Cerebellar nuclear complex (tissue), 1 donor: ENCODE measurements around the gene CLEC3B.

Experiments
- DNase-seq, 2 experiments: peaks; one replicate each; lab custom pipeline; 2025; lab: John Stamatoyannopoulos, UW

The CLEC3B gene

DNA sequence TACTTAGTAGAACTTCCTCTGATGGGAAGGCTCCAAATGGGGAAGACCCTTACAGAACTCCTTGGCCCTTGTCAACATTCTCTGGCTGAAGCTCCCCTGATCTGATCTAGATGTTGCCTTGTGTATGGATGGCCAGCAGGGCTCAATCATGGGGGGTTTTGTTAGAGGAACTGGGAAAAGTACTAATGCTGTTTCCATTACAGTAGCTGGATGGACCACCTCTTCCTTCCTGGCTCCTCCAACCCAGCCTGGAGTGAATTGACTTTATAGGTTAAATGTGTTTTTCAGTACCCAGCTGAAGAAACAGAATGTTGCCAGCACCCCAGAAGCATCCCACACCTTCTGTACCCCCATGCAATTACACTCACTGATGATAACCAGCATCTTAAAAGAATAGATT is 22.7 kb upstream of the CLEC3B start:
- DNase-seq = no peak

DNA sequence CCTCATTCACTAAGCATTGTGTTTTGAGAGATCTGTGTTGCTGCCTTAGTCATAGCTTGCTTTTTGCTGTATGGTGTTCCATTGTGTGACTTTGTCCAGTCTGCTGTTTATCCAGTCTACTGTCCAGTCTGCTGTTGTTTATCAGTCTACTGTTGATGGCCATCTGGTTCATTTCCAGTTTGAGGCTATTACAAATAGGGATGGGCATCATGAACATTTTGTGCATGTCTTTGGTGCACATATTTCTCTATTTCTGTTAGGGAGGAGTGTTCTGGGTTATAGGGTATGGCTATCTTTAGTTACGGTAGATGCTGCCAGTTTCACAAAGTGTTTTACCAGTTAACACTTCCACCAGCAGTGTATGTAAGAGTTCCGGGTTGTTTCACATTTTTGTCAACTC is 22.2 kb upstream of the CLEC3B start:
- DNase-seq = no peak

DNA sequence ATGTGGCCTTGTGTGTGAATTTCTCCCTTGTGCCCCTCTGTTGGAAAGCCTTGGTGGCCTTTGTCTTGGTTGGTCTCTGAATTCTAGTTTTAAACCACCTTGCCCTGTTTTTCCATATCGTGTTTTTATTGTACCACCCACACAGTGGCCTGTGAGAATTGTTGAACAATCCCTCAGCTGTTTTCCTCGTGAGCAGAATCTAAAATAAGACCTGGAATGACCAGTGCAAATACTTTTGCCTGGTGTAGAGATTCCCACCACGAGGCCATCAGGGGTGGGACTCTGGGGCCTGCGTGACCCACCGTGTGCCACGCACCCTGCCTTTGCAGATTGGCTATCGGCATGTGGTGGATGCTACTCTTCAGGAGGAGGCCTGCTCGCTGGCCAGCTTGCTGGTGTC is 19.0 kb upstream of the CLEC3B start:
- DNase-seq = no peak

DNA sequence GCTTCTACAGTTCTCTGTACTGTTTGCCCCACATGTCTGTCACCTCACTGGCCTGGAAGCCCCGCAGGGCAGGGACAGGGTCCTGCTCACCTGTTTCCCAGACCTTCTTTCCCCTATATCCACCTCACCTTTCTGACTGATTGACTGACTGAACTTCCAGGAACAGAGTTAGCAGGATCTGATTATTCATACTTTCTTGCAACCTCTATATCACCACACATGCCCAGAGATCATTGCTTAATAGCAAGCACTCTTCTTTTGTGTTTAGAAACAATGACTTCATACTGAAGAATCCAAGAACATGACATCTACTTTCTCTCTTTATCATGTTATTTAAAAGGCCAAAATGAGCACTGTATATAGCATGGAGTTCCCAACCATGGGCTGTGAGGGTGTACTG is 18.0 kb upstream of the CLEC3B start:
- no peak for DNase-seq

DNA sequence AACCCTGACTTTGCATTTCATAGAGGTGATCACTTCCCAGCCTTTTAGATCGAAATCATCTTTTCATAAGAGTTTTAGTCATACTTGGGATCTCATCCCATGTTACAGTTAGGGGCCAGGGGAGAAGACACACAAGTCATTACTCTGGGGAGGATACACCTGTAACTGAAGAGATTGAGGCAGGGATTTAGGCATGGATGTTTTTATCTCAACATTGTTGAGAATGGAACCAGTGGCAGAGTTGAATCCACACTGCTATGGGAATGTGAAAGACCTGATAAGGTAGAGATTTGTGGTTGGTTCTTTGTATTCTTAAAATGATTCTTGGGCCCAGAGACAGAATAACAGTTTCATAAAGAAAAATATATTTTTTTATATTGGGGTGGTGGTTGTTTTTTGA is 16.2 kb upstream of the CLEC3B start:
- DNase-seq = no peak

DNA sequence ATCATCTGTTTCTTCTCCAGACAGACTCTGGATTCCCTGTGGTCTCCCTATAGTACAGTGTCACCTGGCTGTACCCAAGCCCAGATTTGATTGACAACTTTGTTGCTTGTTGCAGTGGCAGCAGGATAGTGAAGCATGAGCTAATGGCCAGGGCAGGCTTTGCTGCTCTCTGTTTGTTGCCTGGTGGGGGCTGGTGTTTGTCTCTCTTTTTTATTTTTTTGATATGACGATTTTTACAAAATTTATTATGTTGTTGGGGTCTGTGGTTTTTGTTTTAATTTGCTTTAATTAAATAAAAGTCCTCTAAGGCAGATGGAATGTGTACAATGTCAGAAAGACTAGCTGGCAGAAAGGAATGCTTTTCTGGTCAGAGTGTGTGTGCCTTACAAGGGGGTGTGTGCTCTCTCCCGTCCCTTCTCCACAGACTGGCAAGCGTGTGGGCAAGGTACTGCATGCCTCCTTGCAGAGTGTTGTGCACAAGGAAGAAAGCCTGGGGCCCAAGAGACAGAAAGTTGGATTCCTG is 15.2 kb upstream of the CLEC3B start:
- DNase-seq = no peak

DNA sequence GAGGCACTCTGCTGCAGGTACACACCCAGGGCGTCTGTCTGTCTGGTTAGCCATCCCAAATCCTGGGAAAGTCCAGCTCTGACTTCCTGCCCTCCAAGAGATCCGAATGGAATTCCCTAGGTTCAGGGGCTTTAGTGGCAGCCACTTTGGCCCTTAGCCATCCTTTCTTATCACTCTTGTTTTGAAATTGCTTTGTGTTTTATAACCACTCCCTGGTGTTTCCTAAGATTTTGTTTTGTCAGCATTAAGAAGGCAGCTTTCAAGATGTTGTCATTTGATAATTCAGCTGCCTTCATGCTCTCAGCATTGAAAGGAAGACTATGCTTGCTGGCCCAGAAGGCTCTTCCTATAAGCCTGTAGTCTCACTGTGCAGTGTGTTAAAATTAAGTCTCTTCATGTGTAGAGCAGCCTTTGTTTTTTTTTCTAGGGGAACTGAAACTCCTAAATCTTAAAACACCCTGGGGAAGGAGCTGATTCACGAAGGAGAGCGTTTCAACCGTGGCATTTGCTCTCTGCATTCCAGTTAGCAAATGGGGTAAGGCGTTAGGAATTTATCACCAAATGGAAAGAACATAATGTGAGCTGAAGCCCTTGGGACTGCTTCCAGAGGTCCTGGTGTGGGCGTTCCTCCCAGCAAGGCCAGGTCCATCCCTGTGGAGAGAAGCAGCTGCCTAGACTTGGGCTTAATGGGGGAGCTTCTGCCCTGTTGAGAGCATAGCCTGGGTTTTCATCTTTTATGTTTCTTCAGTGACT is 14.2 kb upstream of the CLEC3B start:
- DNase-seq = no peak

DNA sequence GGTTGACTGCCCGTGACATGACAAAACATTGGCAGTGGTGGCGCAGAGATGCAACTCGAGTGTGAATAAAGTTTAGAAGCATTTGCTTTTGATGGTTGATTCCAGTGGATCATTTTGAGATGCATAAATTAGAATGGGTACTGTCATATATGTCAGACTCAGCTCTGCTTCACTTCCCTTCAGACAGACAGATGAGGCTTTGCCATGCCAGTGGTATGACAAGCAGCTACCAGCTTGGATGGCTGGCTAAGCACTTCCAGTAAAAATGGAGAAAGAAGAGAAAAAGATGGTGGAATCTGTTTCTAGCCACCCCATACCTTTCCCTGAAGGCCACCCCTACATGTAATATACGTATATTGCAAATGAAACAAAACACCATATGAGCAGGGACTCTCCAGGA is 13.5 kb upstream of the CLEC3B start:
- no peak for DNase-seq

DNA sequence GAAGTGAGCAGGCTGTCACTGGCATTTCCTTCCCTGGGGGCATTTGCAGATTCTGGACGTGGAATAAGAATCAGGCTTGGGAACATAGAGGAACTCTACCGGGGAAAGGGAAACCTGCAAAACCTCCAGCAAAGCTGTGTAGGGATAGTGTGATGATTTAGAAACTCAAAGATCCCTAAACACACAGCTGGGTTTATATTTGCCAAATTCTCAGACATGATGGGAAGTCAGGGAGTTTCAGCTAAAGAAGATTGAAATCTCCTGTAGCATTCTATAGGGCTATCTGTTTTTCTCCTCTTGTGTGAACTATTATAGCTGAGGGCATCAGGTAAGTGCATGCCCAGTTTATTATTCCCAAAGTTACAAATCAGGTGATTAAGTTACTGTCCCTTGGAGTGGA is 9.2 kb upstream of the CLEC3B start:
- DNase-seq = no peak

DNA sequence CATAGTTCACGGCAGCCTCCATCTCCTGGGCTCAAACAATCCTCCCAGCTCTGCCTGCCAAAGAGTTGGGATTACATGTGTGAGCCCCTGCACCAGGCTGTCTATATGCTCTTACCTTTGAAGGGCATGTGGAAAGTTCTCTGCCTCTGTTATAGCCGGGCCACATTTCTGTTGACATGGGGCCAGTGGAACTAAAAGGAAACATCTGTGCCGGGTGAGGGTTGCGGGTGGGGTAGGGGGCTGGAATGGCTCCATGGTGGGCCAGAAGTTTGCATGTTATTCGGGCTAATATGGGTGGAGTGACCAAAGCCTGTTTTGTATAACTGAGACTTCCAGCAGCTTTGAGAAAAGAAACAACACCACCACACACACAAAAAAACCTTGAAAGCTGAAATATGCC is 8.3 kb upstream of the CLEC3B start:
- DNase-seq = no peak

DNA sequence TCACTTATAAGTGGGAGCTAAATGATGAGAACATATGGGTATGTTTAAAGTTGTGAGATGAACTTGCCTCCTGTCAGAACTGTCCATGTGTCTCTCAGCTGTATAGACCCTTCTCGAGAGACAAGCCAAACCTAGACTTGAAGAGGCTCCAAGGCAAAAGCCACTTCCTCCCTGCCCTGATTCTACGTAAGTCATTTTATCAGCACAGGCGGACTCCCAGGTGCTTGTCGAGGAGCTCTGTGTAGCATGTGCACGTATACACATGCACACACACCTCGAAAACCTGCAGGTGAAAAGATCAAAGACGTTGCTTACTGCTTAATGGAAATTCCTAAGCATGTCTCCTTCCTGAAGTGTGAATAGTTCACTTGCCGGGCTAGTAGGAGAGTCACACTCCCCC is 5.6 kb upstream of the CLEC3B start:
- no peak for DNase-seq

DNA sequence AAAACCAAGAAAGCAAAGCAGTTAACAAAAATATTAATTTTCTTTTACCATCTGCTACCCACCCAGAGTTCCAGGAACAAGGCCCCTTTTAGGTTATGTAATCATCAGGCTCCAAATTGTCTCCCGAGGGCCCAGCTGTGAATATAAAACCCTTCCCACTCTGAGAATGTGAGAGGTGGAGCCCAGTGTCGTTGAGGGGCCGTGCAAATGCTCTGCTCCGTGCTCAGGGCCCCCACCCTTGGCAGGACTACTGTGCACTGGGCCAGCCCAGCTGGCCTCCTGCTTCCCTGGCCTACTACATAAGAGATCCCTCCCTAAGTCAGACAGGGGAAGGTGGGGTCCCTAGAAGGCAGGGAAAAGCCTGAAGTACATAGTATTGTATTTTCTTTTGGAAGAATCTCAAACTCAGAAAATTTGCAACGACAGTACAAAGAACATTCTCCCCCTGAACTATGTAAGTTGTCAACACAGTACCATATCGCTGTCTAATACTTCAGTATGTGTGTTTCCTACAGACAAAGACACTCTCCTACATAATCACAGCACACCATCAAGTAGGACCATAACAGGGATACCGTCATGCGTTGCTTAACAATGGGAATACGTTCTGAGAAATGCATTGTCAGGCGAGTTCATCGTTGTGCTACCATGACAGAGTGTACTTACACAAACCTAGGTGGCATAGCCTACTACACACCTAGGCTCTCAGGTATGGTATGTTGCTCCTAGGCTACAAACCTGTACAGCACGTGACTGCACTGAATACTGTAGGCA is 4.4 kb upstream of the CLEC3B start:
- DNase-seq = no peak

DNA sequence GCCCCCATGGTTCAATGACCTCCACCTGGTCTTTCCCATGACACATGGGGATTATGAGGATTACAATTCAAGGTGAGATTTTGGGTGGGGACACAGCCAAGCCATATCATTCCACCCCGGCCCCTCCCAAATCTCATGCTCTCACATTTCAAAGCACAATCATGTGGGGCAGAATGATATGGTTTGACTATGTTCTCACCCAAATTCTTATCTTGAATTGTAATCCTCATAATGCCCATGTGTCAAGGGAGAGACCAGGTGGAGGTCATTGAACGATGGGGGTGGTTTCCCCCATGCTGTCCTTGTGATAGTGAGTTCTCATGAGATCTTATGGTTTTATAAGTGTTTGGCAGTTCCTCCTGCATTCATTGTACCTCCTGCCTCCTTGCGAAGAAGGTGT is 2.4 kb upstream of the CLEC3B start:
- no peak for DNase-seq

DNA sequence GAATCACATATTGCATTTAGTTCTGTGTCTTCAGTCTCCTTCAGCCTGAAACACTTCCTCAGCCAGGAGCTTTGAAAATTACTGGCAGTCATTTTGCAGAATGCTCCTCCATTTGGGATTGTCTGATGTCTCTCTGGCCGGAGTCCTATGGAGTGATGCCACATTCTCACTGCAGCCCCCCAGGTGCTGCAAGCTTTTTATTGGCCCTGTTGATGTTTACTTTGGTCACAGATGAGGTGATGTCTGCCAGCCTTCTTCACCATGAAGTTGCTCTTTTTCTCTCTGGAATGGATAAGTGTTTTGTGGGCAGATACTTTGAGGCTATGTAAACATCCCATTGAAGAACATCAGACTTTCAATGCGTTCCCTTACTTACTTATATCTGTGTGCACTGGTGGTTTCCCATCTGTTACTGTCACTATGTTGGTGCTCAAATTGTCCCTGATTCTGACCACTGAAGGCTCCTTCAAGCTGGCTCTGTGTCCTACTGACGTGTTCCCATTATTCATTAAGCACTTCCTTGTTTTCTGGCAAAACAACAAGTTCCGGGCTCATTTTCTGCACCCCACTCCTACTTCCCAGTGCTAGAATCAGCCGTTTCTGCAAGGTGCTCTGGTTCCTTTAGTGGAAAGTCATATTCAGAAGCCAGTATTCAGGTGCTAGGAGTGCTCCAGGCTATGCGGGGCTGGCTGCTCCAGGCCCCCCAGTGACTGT is 1.4 kb upstream of the CLEC3B start:
- peak; percentile 17 to 47 for DNase-seq

DNA sequence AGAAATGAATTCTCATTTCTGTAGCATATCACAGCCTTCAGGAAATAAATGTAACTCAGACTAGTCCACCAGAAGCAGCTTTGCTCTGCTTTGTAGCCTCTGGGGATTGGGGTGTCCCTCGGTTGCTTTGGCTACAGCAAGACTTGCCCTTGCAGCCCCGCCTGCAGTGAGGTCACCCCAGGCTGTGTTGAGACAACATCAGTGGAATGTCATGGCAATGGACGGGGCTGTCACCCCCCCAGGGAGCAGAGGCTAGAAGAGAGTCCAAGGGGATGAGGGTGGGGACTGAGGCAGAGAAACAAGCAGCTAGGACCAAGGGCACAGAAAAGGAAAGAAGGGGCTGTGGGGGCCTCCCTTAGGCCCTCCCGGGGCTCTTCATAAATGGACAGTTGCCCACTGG is 854 bp downstream of the CLEC3B start:
- no peak for DNase-seq

DNA sequence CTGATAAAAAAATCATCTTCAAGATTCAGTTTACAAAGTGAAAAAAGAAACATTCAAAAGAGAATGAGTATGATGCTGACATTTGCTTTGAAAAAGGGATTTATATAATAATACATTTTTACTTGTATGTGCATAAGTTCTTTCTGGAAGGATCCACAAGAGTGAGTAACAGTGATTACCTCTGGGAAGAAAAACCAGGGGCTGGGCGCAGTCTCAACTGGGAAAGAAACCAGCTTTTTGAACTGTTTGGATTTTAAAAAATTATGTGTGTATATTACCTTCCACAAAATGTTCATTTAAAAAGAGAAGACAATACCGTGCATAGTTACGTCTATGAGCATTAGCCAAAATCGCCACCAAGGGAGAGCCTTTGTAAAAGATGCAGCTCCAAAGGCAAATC is 1.3 kb downstream of the CLEC3B start:
- no peak for DNase-seq

DNA sequence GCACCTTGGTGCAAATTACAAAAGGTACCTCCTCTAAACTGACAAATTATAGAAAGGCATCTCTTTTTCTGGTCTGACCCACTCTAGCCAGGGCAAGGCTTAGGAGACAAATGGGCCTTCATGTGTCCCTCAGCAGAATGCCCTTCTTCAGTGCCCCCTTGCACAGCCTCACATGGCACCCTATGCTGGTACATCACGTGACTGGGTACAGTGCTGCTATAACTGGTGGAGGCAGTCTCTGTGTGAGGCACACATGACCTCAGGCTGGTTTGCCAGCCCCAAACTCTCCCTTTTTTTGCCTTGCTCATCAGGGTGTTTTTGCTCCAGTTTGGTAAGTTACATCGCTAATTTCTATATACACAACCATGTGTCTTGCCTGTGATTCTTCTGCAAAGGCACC is 3.1 kb downstream of the CLEC3B start:
- no peak for DNase-seq

DNA sequence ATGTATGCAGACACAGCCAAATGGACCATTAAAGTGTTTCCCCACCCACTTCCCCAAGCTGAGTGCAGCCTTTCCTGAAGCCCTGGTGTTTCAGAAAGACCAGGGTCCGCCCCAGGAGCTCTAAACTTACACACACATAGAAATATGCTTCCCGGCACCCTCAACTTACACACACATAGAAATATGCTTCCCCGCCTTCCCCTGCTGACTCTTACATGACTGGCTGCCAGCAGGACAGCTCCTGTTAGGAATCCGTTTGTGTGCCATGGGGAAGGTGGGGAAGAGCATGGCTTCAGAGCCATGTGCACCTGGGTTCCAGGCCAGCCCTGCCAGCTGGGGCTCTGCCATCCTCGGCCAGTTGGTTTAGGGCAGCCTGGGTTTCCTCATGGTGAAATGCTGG is 3.6 kb downstream of the CLEC3B start:
- DNase-seq = peak in 1 of 2 experiments; percentile 11

DNA sequence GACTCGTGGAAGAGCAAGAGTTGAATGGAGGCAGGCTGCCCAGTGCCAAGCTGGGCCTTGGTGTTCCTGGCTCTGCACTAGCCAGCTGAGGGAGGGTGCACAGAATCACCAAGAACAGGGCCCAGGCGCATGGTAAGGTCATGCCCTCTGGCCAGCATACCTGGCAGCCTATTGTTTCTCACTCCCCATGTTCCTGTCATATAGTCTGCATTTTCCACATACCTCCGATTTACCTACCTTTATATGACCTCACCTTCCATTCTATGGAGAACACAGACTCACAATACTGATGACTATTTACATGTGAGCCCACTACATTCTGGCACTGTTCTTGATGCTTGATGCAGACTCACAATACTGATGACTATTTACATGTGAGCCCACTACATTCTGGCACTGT is 5.4 kb downstream of the CLEC3B start:
- DNase-seq = no peak

DNA sequence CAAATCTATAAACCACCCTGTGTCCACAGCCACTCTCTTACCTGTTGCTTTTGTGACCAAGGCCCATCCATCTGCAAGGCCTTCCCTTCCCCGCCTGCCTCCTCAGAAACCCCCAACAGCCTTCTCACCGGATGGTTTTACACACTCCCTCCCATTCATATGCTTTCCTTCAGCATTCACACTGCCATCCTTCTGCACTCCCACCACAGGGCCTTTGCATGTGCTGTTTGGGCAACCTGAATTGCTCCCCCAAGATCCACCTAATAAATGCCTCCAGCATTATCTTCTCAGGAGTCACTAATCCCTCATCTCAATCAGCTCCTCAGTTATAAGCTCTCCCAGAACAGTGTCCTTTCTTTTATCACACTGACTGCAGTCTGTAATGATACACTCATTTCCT is 6.0 kb downstream of the CLEC3B start:
- DNase-seq = no peak

DNA sequence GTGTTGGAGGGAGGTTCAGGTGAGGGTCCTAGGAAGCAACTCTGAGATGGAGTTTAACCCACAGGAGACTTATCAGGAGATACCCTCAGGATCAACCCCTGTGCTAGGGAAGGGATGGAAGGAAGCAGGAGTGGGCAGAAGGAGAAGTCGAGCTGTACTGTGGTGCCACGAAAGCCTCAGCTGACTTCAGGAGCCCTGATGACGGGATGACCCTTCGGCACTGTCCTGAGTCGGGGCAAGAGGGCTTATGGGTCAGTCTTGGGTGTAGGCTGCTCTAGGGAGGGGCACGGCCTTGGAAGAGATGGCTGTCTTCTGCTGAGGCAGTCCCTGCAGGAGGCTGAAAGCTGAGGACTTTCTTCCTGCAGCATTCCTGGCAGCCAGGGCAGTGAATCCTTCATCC is 7.7 kb downstream of the CLEC3B start:
- no peak for DNase-seq

DNA sequence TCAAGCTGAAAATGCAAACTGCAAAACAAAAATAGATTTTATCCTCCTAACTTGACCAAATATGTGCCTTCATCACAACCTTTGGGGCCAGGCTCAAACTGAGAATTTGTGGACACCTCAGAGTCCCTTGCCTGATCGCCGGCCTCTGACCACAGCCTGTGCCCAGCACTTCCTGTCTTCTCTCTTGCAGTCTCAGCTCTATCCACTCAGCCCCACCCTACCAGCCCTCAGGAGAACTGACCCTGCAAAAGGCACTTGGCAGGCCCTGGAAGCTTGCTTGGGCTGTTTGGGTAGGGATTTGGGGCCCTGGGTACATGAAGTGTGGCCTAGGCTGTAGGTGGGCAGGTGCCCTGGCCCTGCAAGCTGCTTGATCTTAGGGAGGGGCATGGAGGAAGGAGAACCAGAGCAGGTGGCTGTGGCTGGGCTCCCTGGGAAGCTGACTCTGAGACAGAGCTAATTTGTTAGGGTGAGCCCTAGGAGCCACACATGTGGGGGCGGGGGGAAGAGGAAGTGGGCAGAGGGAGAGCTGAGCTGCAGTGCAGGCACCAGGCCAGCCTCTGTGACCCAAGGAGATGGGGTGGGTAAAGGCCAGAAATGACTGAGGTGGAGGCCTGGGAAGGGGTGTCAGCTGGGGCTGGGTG is 8.6 kb downstream of the CLEC3B start:
- no peak for DNase-seq
